ENCODE results near the gene EHF.

DNA sequence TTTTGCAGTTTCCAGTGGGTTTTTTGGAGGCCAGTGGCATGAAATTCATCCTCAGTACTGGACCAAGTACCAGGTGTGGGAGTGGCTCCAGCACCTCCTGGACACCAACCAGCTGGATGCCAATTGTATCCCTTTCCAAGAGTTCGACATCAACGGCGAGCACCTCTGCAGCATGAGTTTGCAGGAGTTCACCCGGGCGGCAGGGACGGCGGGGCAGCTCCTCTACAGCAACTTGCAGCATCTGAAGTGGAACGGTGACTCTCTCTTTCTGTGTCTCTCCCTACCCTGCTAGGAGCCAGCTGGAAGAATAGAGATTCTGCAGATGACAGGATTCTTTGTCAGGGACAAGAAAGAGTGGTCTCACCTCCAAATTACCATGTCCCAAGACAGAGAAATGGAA is 25.5 kb downstream of the EHF start:
- TF ChIP-seq, protein P1, sequence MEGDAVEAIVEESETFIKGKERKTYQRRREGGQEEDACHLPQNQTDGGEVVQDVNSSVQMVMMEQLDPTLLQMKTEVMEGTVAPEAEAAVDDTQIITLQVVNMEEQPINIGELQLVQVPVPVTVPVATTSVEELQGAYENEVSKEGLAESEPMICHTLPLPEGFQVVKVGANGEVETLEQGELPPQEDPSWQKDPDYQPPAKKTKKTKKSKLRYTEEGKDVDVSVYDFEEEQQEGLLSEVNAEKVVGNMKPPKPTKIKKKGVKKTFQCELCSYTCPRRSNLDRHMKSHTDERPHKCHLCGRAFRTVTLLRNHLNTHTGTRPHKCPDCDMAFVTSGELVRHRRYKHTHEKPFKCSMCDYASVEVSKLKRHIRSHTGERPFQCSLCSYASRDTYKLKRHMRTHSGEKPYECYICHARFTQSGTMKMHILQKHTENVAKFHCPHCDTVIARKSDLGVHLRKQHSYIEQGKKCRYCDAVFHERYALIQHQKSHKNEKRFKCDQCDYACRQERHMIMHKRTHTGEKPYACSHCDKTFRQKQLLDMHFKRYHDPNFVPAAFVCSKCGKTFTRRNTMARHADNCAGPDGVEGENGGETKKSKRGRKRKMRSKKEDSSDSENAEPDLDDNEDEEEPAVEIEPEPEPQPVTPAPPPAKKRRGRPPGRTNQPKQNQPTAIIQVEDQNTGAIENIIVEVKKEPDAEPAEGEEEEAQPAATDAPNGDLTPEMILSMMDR (conservative IDR thresholded peaks at IDR 0.05): no peak
- no peak for TF ChIP-seq EZH2 (IDR thresholded peaks at IDR 0.05; ENCODE audit: low read depth)

Measured in PC-9 (cell line).